ENCODE measurements around the gene MARK2.
"Not testable (repeated sequence)": the region's sequence is repeated elsewhere in the genome, so short reads cannot be mapped to it uniquely, and the experiment has no call there.

Gene MARK2

DNA sequence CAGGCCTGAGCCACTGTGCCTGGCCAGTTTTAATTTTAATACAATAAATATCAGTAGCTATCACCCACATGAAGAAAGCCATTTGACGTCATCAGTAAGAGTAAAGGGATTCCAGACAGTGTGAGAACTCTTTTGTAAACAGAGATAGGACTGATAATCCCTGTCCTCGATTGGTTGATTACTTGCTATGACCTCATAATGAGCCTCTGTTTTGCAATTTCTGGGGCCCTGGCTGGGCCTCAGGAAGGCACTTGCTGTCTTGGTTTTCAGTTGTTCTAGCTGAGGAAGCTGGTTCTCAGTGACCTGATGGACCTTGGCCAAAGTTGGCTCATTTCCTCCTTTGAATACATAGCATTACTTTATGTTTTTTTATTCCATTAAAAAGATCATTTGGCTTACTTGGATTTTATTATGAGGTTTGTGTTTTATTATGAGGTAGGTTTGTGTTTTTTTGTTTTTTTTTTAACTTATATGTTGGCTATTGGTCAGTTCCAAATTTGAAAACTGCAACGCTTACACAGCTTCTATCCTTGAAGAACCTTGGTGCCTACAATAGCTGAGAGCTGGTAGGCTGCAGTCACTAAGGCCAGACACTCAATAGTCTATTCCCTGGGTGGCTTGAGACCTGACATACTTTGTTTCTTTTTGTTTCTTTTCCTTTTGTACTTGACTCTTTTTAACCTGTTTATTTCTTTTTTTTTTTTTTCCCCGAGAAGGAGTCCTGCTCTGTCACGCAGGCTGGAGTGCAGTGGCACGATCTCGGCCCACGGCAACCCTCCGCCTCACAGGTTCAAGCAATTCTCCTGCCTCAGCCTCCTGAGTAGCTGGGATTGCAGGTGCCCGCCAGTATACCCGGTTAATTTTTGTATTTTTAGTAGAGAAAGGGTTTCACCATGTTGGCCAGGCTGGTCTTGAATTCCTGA lies 20.0 kb downstream of the MARK2 start:
- no peak for TF ChIP-seq CTCF (IDR thresholded peaks at IDR 0.05)
- no peak for TF ChIP-seq ZFX (IDR thresholded peaks at IDR 0.05; ENCODE audit: borderline replicate concordance)
- H3K27ac ChIP-seq: no peak overlapping the region

GRCh38 chr11:63862923-63863322 lies 24.0 kb downstream of the MARK2 start:
- TF ChIP-seq CTCF (IDR thresholded peaks at IDR 0.05) (no peak), ZFX (IDR thresholded peaks at IDR 0.05; ENCODE audit: borderline replicate concordance) (no peak)
- H3K27ac ChIP-seq: peak overlapping the region; percentile 53

DNA sequence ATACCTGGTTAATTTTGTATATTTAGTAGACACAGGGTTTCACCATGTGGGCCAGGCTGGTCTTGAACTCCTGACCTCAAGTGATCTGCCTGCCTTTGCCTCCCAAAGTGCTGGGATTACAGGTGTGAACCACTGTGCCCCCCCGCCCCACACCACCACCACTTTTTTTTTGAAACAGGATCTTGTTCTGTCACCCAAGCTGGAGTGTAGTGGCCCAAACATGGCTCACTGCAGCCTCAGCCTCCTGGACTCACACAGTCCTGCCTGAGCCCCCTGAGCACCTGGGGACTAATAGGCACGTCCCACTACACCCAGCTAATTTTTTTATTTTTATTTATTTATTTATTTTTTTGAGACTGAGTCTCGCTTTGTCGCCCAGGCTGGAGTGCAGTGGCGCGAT lies 24.7 kb downstream of the MARK2 start:
- H3K27ac ChIP-seq: not testable (repeated sequence)

- H3K27ac ChIP-seq: no peak overlapping the region
- no peak for TF ChIP-seq ZFX (IDR thresholded peaks at IDR 0.05; ENCODE audit: borderline replicate concordance)
- TF ChIP-seq CTCF (IDR thresholded peaks at IDR 0.05): no peak
Observed at GRCh38 chr11:63866211-63866610, 27.3 kb downstream of the MARK2 start.

DNA sequence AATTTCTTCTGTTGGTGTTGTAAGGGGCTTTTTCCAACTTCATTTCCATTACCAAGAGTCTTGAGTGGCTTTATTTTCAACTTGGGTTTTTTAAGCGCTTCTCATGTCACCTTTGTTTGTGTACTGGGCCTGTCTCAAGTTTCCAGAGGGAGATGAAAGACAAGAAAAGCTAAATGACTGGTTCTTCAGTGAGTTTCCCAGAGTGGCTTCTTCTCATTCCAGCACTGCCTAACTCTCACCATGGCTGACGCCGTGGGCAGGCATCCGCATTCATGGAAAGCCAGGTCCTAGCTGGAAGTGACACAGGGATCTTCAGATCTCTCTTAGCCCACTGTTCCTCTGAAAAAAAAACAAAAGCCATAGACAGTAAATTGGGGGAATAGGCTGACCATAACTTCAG lies 28.6 kb downstream of the MARK2 start:
- H3K27ac ChIP-seq: peak overlapping the region; percentile 51; the same call in 1 of the 2 replicates

GRCh38 chr11:63868399-63869064 lies 29.6 kb downstream of the MARK2 start:
- H3K27ac ChIP-seq: peak overlapping the region; percentile 51
- TF ChIP-seq CTCF (IDR thresholded peaks at IDR 0.05) (no peak), ZFX (IDR thresholded peaks at IDR 0.05; ENCODE audit: borderline replicate concordance) (no peak)

More for the DNA sequence above, 28.6 kb downstream of the MARK2 start:
- TF ChIP-seq ZFX (IDR thresholded peaks at IDR 0.05; ENCODE audit: borderline replicate concordance) (no peak), CTCF (IDR thresholded peaks at IDR 0.05) (no peak)

DNA sequence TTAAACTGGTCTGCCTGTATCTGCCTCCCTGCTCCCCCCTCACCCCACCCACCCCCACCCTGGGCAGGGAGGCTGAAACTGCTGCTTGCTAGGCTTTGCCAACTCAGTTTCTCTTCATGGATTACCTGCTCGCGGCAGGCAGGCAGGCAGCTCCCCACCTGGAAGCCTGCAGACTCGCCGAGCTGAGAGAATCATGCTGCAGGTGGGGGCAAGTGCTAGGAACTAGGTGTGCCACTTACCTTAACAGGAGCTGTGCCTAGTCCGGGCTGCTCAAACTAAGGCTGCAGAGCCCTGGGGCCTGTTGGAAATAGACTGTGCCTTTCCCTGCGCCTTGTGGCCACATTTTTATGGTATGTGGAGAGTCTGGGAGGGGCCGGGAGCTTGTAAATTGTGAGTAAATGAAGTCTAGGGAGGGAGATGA lies 30.3 kb downstream of the MARK2 start:
- H3K27ac ChIP-seq: peak overlapping the region; percentile 51
- TF ChIP-seq ZFX (IDR thresholded peaks at IDR 0.05; ENCODE audit: borderline replicate concordance) (no peak), CTCF (IDR thresholded peaks at IDR 0.05) (no peak)
